SK-N-SH treated with all-trans-retinoic acid at 6 μM for 48 hours (cell line): ENCODE measurements around the gene L1CAM.

Experiments
- BACH2 ChIP-seq: fragments of 250-450 bp; sonication (Bioruptor Pico); IDR thresholded peaks from 2 replicates; pipeline ENCODE4 v1.9.0; 2021; ENCODE audit warnings: mild to moderate bottlenecking, borderline replicate concordance
- PATZ1 ChIP-seq: fragments of 250-450 bp; sonication (Bioruptor Pico); IDR thresholded peaks from 2 replicates; pipeline ENCODE4 v1.8.0; 2020; ENCODE audit warnings: mild to moderate bottlenecking, moderate library complexity, borderline replicate concordance
- ZFP30 ChIP-seq: fragments of 450-650 bp; formaldehyde crosslinking; IDR thresholded peaks from 2 replicates; pipeline ENCODE4 v1.5.0; 2022; ENCODE audit warnings: mild to moderate bottlenecking, moderate library complexity

GRCh38 chrX:153853902-153854267 is 32.1 kb downstream of the L1CAM start:
- TF ChIP-seq BACH2 (no peak), PATZ1 (CRISPR knock-in tag) (no peak), ZFP30 (CRISPR knock-in tag) (no peak)
